Thyroid gland (tissue), 4 donors: ENCODE results near the gene TMEM44. TPM values are rescaled to one million over a fixed set of nuclear protein-coding genes. Genes with fewer than 3 reads are reported as not detected.
"Not testable (repeated sequence)": the region's sequence is repeated elsewhere in the genome, so short reads cannot be mapped to it uniquely, and the experiment has no call there.

Experiments
- DNase-seq, 2 donors: peaks; one replicate each; pipeline ENCODE4 v3.0.0-alpha.2; 2019
- H3K27ac ChIP-seq, 3 donors: fragments of 200-600 bp; sonication (generic); 1 replicate in 2 of 3; 2 replicates in 1 of 3; pipeline ENCODE4 v1.5.1; 2016 to 2019; ENCODE audit warnings: mild to moderate bottlenecking in 1 of 3, moderate library complexity in 1 of 3
- H3K27me3 ChIP-seq: fragments of 200-600 bp; sonication (generic); one replicate; pipeline ENCODE4 v1.5.1; 2019
- H3K36me3 ChIP-seq, 2 donors: fragments of 200-600 bp; sonication (generic); one replicate each; pipeline ENCODE4 v1.5.1; 2016 to 2019
- H3K4me1 ChIP-seq, 2 donors: fragments of 200-600 bp; sonication (generic); one replicate each; pipeline ENCODE4 v1.5.1; 2017 to 2019
- H3K4me3 ChIP-seq, 3 donors: fragments of 200-600 bp; sonication (generic); replicated peaks in 1 of 3; 1 replicate in 2 of 3; 2 replicates in 1 of 3; pipeline ENCODE4 v1.5.1; 2016; ENCODE audit warnings: mild to moderate bottlenecking in 1 of 3
- H3K9me3 ChIP-seq: fragments of 200-600 bp; sonication (generic); one replicate; pipeline ENCODE4 v1.5.1; 2017
- CTCF ChIP-seq, 6 experiments: fragments of 200-600 bp in 3 of 6; fragments of 450-650 bp in 3 of 6; sonication (generic) in 3 of 6; IDR thresholded peaks; one replicate each; pipeline ENCODE4 v1.5.1; 2016 to 2019; ENCODE audit warnings: antibody characterized with exemption in 6 of 6, mild to moderate bottlenecking in 2 of 6, inconsistent platforms in 1 of 6, moderate library complexity in 1 of 6
- POLR2A ChIP-seq, 2 donors: fragments of 450-650 bp; IDR thresholded peaks; one replicate each; pipeline ENCODE4 v1.6.1; 2017; ENCODE audit warnings: antibody characterized with exemption in 2 of 2, mild to moderate bottlenecking in 2 of 2, moderate library complexity in 1 of 2
- WGBS, 2 donors: methylation state at CpG; one replicate each; pipeline ENCODE4 v1.1.5; 2017; 5-methylcytosine and 5-hydroxymethylcytosine counted together
- intact Hi-C: fragments of 100-400 bp; cut with DNase I; formaldehyde crosslinking; loops from one replicate; pipeline ENCODE4 v1.15.1; 2023
- total RNA-seq, 4 donors: library from RNA; depleted of rRNA; stranded (reverse); fragments of >200 nt; gene quantifications; one replicate each; pipeline ENCODE4 v1.2.3, GENCODE V29; 2016

TMEM44 gene
- total RNA-seq, 4 donors from 2014 or later, result 6.3 to 11.0 (median 9.7) TPM

DNA sequence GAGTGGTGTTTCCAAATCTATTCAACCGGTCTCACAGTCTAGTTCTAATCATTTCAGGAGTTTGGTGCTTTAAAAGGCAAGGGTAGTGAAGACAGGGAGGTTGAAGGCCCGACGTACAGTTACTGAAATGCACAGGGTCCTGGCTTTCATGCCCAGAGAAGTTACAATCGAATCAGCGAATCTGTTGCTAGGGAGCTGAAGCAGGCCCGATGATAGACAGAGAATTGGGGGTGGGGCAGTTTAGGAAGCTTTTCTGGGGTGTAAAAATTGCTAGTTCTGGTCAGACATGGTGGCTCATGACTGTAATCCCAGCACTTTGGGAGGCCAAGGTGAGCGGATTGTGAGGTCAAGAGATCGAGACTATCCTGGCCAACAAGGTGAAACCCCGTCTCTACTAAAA is 83.4 kb downstream of the TMEM44 start:
- Histone ChIP-seq H3K27ac (peak overlapping the region in 2 of 3 donors; percentile 70 to 78), H3K36me3 (no peaks in the 10 kb centered on the region), H3K27me3 (no peaks in the 10 kb centered on the region), H3K4me1 (peaks cover 17 to 36% of the 10 kb centered on the region in 2 donors), H3K4me3 (no peak overlapping the region), H3K9me3 (no peaks in the 10 kb centered on the region)
- DNase-seq, result no peak
- TF ChIP-seq POLR2A (IDR thresholded peaks at IDR 0.05) (no peak), CTCF (IDR thresholded peaks at IDR 0.05) (no peak)
- 93 to 95% methylated on average over 9 of the region's 9 CpGs for WGBS, 2 donors
- intact Hi-C loops, result no loop called here

- Histone ChIP-seq H3K27me3 (no peaks in the 10 kb centered on the region), H3K4me1 (peaks cover 13 to 24% of the 10 kb centered on the region in 2 donors), H3K36me3 (no peaks in the 10 kb centered on the region), H3K9me3 (no peaks in the 10 kb centered on the region), H3K27ac (peak overlapping the region; percentile 45 to 78 (median 70)), H3K4me3 (no peak overlapping the region)
- intact Hi-C loops, result no loop called here
- 43 to 47% methylated on average over 16 of the region's 16 CpGs for WGBS, 2 donors
- no peak for TF ChIP-seq POLR2A (IDR thresholded peaks at IDR 0.05)
- peak in 1 of 6 experiments; percentile 9 for TF ChIP-seq CTCF (IDR thresholded peaks at IDR 0.05)
- peak; percentile 61 to 74 for DNase-seq
Measured at GRCh38 chr3:194548346-194549321, 84.6 kb downstream of the TMEM44 start.

GRCh38 chr3:194547042-194547441 is 86.2 kb downstream of the TMEM44 start:
- Histone ChIP-seq H3K36me3 (no peaks in the 10 kb centered on the region), H3K27me3 (no peaks in the 10 kb centered on the region), H3K9me3 (no peaks in the 10 kb centered on the region), H3K27ac (no peak overlapping the region), H3K4me3 (no peak overlapping the region), H3K4me1 (peaks cover 8 to 15% of the 10 kb centered on the region in 2 donors)
- intact Hi-C loops, result no loop called here
- WGBS, 2 donors, result 65 to 83% methylated on average over 3 of the region's 3 CpGs
- no peak for TF ChIP-seq CTCF (IDR thresholded peaks at IDR 0.05)
- TF ChIP-seq POLR2A (IDR thresholded peaks at IDR 0.05), result no peak
- no peak for DNase-seq

DNA sequence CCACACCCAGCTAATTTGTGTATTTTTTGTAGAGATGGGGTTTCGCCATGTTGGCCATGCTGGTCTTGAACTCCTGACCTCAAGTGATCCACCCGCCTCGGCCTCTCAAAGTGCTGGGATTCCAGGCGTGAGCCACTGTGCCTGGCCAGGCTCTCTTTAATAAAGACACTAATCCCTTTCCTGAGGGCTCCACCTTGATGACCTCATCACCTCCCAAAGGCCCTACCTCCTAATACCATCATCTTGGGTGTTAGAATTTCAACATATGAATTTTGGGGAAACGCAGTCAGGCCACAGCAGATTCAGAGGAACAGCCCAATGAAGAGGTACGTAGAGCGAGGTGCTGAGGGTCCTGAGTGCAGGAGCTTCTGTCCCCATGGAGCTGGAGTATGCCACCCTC is 87.7 kb downstream of the TMEM44 start:
- H3K27ac ChIP-seq, DNase-seq, H3K9me3 ChIP-seq, H3K4me3 ChIP-seq, H3K36me3 ChIP-seq, intact Hi-C loops, H3K27me3 ChIP-seq: not testable (repeated sequence)
- WGBS, 2 donors, result 99% methylated on average over 7 of the region's 7 CpGs
- H3K4me1 ChIP-seq, result peaks cover 12 to 20% of the 10 kb centered on the region in 2 donors

DNA sequence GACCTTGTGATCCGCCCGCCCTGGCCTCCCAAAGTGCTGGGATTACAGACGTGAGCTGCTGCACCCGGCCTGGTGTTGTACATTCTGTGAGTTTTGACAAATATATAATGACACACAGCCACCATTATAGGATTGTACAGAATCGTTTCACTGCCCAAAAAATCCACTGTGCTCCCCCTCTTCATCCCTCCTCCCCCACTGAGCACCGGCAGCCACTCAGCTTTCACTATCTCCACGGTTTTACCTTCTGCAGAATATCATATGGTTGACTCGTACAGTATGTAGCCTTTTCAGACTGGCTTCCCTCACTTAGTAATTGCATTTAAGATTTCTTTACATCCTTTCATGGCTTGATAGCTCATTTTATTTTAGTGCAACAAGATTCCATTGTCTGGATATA is 89.7 kb downstream of the TMEM44 start:
- Histone ChIP-seq H3K27ac (no peak overlapping the region), H3K4me1 (peaks cover 7 to 12% of the 10 kb centered on the region in 2 donors), H3K27me3 (no peaks in the 10 kb centered on the region), H3K9me3 (no peaks in the 10 kb centered on the region), H3K4me3 (no peak overlapping the region), H3K36me3 (no peaks in the 10 kb centered on the region)
- intact Hi-C loops, result no loop called here
- 91% methylated on average over 8 of the region's 8 CpGs for WGBS, 2 donors
- TF ChIP-seq POLR2A (IDR thresholded peaks at IDR 0.05), result no peak
- no peak for TF ChIP-seq CTCF (IDR thresholded peaks at IDR 0.05)
- no peak for DNase-seq
